ENCODE results near the gene CCN5. TPM values are rescaled to one million over a fixed set of nuclear protein-coding genes. Genes with fewer than 3 reads are reported as not detected.

The CCN5 gene
- total and polyA plus RNA-seq, 9 donors: 47.4 to 296 (median 183) TPM

GRCh38 chr20:44770484-44771171 lies 55.5 kb downstream of the CCN5 start:
- Histone ChIP-seq H3K9me3 (no peaks in the 10 kb centered on the region), H3K4me3 (no peak overlapping the region), H3K36me3 (no peaks in the 10 kb centered on the region), H3K27ac (no peak overlapping the region), H3K4me1 (ENCODE audit: insufficient read depth) (no peaks in the 10 kb centered on the region), H3K27me3 (no peaks in the 10 kb centered on the region)
- WGBS, 3 donors: 49 to 63% (median 52%) methylated on average over 11 of the region's 11 CpGs
- no peak for DNase-seq
- no peak for TF ChIP-seq EP300 (IDR thresholded peaks at IDR 0.05)
- no peak for TF ChIP-seq POLR2A (IDR thresholded peaks at IDR 0.05)
- TF ChIP-seq, protein P1, sequence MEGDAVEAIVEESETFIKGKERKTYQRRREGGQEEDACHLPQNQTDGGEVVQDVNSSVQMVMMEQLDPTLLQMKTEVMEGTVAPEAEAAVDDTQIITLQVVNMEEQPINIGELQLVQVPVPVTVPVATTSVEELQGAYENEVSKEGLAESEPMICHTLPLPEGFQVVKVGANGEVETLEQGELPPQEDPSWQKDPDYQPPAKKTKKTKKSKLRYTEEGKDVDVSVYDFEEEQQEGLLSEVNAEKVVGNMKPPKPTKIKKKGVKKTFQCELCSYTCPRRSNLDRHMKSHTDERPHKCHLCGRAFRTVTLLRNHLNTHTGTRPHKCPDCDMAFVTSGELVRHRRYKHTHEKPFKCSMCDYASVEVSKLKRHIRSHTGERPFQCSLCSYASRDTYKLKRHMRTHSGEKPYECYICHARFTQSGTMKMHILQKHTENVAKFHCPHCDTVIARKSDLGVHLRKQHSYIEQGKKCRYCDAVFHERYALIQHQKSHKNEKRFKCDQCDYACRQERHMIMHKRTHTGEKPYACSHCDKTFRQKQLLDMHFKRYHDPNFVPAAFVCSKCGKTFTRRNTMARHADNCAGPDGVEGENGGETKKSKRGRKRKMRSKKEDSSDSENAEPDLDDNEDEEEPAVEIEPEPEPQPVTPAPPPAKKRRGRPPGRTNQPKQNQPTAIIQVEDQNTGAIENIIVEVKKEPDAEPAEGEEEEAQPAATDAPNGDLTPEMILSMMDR (IDR thresholded peaks at IDR 0.05): no peak
- intact Hi-C loops (cut with DNase I): no loop called here

GRCh38 chr20:44771172-44771535 lies 56.0 kb downstream of the CCN5 start:
- 79 to 87% (median 82%) methylated on average over 8 of the region's 8 CpGs for WGBS, 3 donors
- TF ChIP-seq, protein P1 (IDR thresholded peaks at IDR 0.05): no peak
- no peak for TF ChIP-seq EP300 (IDR thresholded peaks at IDR 0.05)
- no peak for TF ChIP-seq POLR2A (IDR thresholded peaks at IDR 0.05)
- intact Hi-C loops (cut with DNase I): no loop called here
- Histone ChIP-seq H3K27me3 (no peaks in the 10 kb centered on the region), H3K4me3 (no peak overlapping the region), H3K27ac (no peak overlapping the region), H3K4me1 (ENCODE audit: insufficient read depth) (no peaks in the 10 kb centered on the region), H3K36me3 (no peaks in the 10 kb centered on the region), H3K9me3 (no peaks in the 10 kb centered on the region)
- no peak for DNase-seq

GRCh38 chr20:44772636-44773035 lies 57.5 kb downstream of the CCN5 start:
- 45 to 59% (median 50%) methylated on average over 8 of the region's 8 CpGs for WGBS, 3 donors
- Histone ChIP-seq H3K27ac (no peak overlapping the region), H3K4me3 (no peak overlapping the region), H3K9me3 (no peaks in the 10 kb centered on the region), H3K36me3 (no peaks in the 10 kb centered on the region), H3K4me1 (ENCODE audit: insufficient read depth) (no peaks in the 10 kb centered on the region), H3K27me3 (no peaks in the 10 kb centered on the region)
- TF ChIP-seq, protein P1 (IDR thresholded peaks at IDR 0.05): no peak
- TF ChIP-seq EP300 (IDR thresholded peaks at IDR 0.05) (no peak), POLR2A (IDR thresholded peaks at IDR 0.05) (no peak)
- intact Hi-C loops (cut with DNase I): no loop called here
- no peak for DNase-seq

DNA sequence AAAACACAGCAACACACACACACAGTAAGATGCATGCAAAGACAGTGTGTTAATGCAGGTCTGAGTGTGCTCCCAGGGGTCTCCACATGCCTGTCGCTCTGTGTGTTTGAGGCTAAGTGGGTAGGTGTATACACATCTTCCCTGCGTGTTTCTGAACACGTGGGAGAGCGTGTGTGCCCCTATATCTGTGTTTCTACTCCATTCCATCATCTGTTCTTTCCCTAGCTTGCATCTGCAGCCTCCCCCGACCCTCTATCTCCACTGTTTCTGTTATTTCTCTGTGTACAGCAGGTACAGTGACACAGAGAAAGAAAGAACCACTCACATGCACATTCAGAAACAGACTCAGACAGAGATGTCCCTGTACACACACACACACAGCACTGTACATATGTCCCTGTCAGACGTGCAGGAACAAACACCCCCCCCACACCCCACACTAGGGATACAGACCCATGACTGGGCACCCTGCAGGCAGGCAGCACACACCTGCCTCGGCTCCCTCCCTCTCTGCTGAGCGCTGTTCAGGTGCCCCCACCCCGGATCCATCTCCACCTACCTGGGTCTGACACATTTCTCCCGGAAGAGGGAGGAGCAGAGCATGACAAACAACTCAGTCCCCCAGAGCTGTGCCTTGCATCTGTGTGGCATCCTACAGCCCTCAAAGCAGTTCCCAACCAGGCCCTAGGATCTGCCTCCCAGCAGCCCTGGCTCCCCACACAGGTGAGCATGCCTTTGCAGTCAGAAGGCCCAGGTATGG lies 58.1 kb downstream of the CCN5 start:
- Histone ChIP-seq H3K4me1 (ENCODE audit: insufficient read depth) (no peaks in the 10 kb centered on the region), H3K9me3 (no peaks in the 10 kb centered on the region), H3K27ac (no peak overlapping the region), H3K27me3 (no peaks in the 10 kb centered on the region), H3K36me3 (no peaks in the 10 kb centered on the region), H3K4me3 (no peak overlapping the region)
- intact Hi-C loops (cut with DNase I): no loop called here
- WGBS, 3 donors: 46 to 63% (median 55%) methylated on average over 10 of the region's 10 CpGs
- TF ChIP-seq, protein P1 (IDR thresholded peaks at IDR 0.05): no peak
- TF ChIP-seq EP300 (IDR thresholded peaks at IDR 0.05) (no peak), POLR2A (IDR thresholded peaks at IDR 0.05) (no peak)
- DNase-seq: no peak

All from ovary (tissue), 9 donors.